C4-2B (cell line): ENCODE data around the gene TBC1D3I.
"Not testable (repeated sequence)": the region's sequence is repeated elsewhere in the genome, so short reads cannot be mapped to it uniquely, and the experiment has no call there.

ENCODE experiments used
- H3K27ac ChIP-seq: fragments of 450-650 bp; 2 replicates; pipeline ENCODE4 v1.5.1; 2017
- CTCF ChIP-seq: fragments of 450-650 bp; conservative IDR thresholded peaks from 2 replicates; pipeline ENCODE4 v1.5.1; 2017; ENCODE audit warnings: mild to moderate bottlenecking
- ZFX ChIP-seq: fragments of 450-650 bp; IDR thresholded peaks from 2 replicates; pipeline ENCODE4 v1.6.1; 2017

Gene TBC1D3I

DNA sequence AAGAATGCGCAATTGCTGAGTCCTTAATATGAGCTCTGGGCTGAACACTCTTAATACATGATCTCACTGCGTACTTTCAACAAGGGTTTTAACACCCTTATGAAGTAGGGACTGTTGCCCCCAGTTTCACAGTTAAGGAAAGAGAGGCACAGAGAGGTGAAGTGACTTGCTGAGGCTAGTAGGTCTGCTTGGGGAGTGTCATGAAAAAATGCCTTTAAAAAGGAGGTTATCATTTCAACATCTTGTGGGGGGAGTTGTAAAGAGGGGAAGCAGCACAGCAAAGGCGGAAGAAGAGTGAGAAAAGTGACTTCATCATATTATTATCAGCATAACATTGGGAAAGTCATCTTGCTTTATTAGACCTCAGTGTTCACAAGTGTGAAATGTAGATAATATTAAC is 51.4 kb downstream of the TBC1D3I start:
- TF ChIP-seq CTCF: no peak
- TF ChIP-seq ZFX: no peak
- H3K27ac ChIP-seq: no peak overlapping the region

DNA sequence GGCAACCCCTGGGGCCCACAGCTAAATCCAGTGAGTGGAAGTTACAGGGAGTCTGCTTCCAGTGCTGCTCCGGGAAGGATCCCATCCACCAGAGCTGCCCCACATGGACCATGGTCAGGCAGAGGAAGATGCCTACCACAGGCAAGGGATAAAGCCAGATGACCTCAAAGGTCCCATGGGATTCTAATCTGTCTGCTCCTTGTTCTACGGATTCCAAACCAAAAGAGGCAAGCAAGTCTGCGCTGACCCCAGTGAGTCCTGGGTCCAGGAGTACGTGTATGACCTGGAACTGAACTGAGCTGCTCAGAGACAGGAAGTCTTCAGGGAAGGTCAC is 52.1 kb downstream of the TBC1D3I start:
- H3K27ac ChIP-seq: no peak overlapping the region
- no peak for TF ChIP-seq ZFX
- no peak for TF ChIP-seq CTCF

DNA sequence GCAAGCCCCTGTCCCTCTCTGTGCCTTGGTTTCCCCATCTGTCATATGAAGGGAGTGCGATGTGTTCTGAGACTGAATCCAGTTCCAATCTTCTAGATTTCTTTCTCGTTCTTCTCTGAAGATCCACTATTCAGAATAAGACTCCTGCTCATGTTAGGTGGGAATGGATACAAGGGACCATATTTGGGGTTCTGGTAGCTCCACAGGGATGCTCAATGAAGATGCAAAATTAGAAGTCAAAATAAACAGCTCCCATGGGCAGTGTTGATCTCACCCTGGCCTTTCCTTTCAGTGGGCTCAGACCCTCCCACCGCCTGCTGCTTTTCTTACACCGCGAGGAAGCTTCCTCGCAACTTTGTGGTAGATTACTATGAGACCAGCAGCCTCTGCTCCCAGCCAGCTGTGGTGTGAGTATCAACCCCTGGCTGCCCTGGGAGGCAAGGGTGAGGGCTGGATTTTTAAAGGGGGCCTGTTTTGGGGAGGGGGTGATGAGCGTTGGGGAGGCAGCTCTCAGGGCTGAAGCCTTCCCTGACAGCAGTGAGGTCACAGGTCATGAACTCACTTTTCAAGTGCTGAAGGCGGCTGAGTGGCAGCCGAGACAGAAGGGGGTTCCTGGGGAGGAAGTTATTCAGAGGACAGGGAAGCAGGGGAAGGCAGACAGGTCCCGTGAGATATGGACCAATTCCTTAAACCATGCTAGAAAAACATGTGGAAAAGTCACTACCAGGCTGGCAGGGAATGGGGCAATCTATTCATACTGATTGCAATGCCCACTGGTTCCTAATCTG is 52.7 kb downstream of the TBC1D3I start:
- not testable (repeated sequence) for H3K27ac ChIP-seq

GRCh38 chr17:36210439-36211211 is 53.7 kb downstream of the TBC1D3I start, which contains the start of gene CCL4L2:
TSS of gene CCL4L2 (plus strand) at chr17:36211063.
- not testable (repeated sequence) for H3K27ac ChIP-seq

DNA sequence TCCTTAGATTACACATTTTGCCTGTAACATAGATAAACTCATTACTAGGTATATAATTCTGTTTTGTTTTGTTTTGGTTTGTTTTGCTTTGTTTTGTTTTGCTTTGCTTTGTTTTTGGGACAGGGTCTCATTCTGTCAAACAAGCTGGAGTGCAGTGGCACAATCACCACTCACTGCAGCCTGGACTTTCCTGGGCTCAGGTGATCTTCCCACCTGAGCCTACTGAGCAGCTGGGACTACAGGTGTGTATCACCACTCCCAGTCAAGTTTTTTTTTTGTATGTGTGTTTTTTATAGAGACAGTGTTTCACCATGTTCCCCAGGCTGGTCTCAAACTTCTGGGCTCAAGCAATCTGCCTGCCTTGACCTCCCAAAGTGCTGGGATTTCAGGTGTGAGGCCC is 54.8 kb downstream of the TBC1D3I start:
- no peak overlapping the region for H3K27ac ChIP-seq
- TF ChIP-seq CTCF: no peak
- no peak for TF ChIP-seq ZFX

GRCh38 chr17:36207383-36207782 is 57.0 kb downstream of the TBC1D3I start:
- H3K27ac ChIP-seq: not testable (repeated sequence)

GRCh38 chr17:36206486-36206821 is 57.9 kb downstream of the TBC1D3I start:
- H3K27ac ChIP-seq: not testable (repeated sequence)

GRCh38 chr17:36205637-36206485 is 58.5 kb downstream of the TBC1D3I start:
- TF ChIP-seq CTCF (no peak), ZFX (no peak)
- H3K27ac ChIP-seq: no peak overlapping the region

GRCh38 chr17:36204724-36205500 is 59.5 kb downstream of the TBC1D3I start:
- H3K27ac ChIP-seq: no peak overlapping the region
- no peak for TF ChIP-seq CTCF
